Endothelial cell of umbilical vein (primary cell): Measurements from ENCODE around the gene WNT9A. TPM values are rescaled to one million over a fixed set of nuclear protein-coding genes. Genes with fewer than 3 reads are reported as not detected.

Source experiments
- BruUV-seq: library from RNA; stranded (reverse); fragments of 400-500 nt; replicated peaks from 2 replicates; lab custom pipeline; 2021; lab: Mats Ljungman, UMichigan
- CTCF ChIA-PET: fragments of 300-600, 350-600 bp; sonication (Branson Sonifier 250); formaldehyde crosslinking; loops from one replicate; lab custom pipeline; 2021; ENCODE audit warnings: antibody characterized with exemption, inconsistent platforms; lab: Charles Lee
- POLR2A ChIA-PET: fragments of 300-600, 350-600 bp; sonication (Branson Sonifier 250); formaldehyde crosslinking; loops from one replicate; lab custom pipeline; 2021; ENCODE audit warnings: antibody characterized with exemption, inconsistent platforms; lab: Charles Lee
- DNase-seq: peaks from one replicate; pipeline ENCODE4 v3.0.0-alpha.2; 2011; ENCODE audit warnings: low read depth, low spot score
- FAIRE-seq: peaks from 2 replicates; lab custom pipeline; 2011; peaks lifted over from hg19 to GRCh38; lab: Jason Lieb, UNC
- H2AFZ ChIP-seq: 2 replicates; pipeline ENCODE4 v1.6.0; 2012; ENCODE audit warnings: low read depth, low read length, control low read depth, inconsistent platforms
- H3K27ac ChIP-seq: 2 replicates; pipeline ENCODE4 v1.5.1; 2011; ENCODE audit warnings: low read depth, mild to moderate bottlenecking, control low read depth, low read length, moderate library complexity; ENCODE audit not compliant: insufficient read depth
- H3K27me3 ChIP-seq, 2 experiments: 2 replicates each; pipeline versions ENCODE4 v1.6.0 to v1.6.1; 2011; ENCODE audit warnings: low read length in 2 of 2, mixed read lengths in 1 of 2; ENCODE audit not compliant: control insufficient read depth in 2 of 2, insufficient read depth in 2 of 2
- H3K36me3 ChIP-seq, 2 experiments: 2 replicates in 1 of 2; 3 replicates in 1 of 2; pipeline ENCODE4 v1.5.1; 2011; ENCODE audit warnings: low read length in 2 of 2, mild to moderate bottlenecking in 1 of 2, moderate library complexity in 1 of 2; ENCODE audit not compliant: control insufficient read depth in 2 of 2, insufficient read depth in 2 of 2; ENCODE audit errors: extremely low read depth in 1 of 2
- H3K4me1 ChIP-seq: 3 replicates; pipeline ENCODE4 v1.5.1; 2011; ENCODE audit warnings: mild to moderate bottlenecking, low read length; ENCODE audit not compliant: control insufficient read depth, insufficient read depth; ENCODE audit errors: extremely low read depth
- H3K4me2 ChIP-seq: 2 replicates; pipeline ENCODE4 v1.6.1; 2011; ENCODE audit warnings: low read length, control low read depth, mixed read lengths; ENCODE audit not compliant: insufficient read depth
- H3K4me3 ChIP-seq, 3 experiments: fragments of 200-600 bp in 1 of 3; sonication (generic), shearing (Covaris generic) in 1 of 3; replicated peaks in 1 of 3; 2 replicates each; pipeline ENCODE4 v1.5.1; 2011 to 2016; ENCODE audit warnings: control low read depth in 3 of 3, low read length in 3 of 3, mild to moderate bottlenecking in 2 of 3, inconsistent platforms in 1 of 3, low read depth in 1 of 3, moderate library complexity in 1 of 3; ENCODE audit not compliant: insufficient read depth in 1 of 3
- H3K79me2 ChIP-seq: 2 replicates; pipeline ENCODE4 v1.6.0; 2012; ENCODE audit warnings: low read length, inconsistent platforms; ENCODE audit not compliant: control insufficient read depth, insufficient read depth
- H3K9ac ChIP-seq: replicated peaks from 2 replicates; pipeline ENCODE3; 2011; ENCODE audit warnings: low read length, control low read depth; ENCODE audit not compliant: insufficient read depth; ENCODE audit errors: extremely low read depth
- H3K9me1 ChIP-seq: replicated peaks from 3 replicates; pipeline ENCODE4 v1.6.0; 2011; ENCODE audit warnings: mild to moderate bottlenecking, low read length; ENCODE audit not compliant: control insufficient read depth, insufficient read depth; ENCODE audit errors: extremely low read depth
- H3K9me3 ChIP-seq: replicated peaks from 2 replicates; pipeline ENCODE4 v1.5.1; 2012; ENCODE audit warnings: low read length, inconsistent platforms; ENCODE audit not compliant: control insufficient read depth, insufficient read depth
- H4K20me1 ChIP-seq: replicated peaks from 2 replicates; pipeline ENCODE3; 2011; ENCODE audit warnings: mild to moderate bottlenecking, low read length; ENCODE audit not compliant: control insufficient read depth, insufficient read depth; ENCODE audit errors: extremely low read depth
- CTCF ChIP-seq, 2 donors: IDR thresholded peaks; 1 replicate in 1 of 2; 2 replicates in 1 of 2; pipeline ENCODE4 v1.5.1; 2011; ENCODE audit warnings: low read length in 2 of 2, mild to moderate bottlenecking in 2 of 2, moderate library complexity in 2 of 2, control low read depth in 1 of 2, inconsistent platforms in 1 of 2, low read depth in 1 of 2; ENCODE audit not compliant: insufficient read depth in 1 of 2; ENCODE audit errors: extremely low read depth in 1 of 2
- EZH2 ChIP-seq: IDR thresholded peaks from 2 replicates; pipeline ENCODE4 v1.6.1; 2012; ENCODE audit warnings: borderline replicate concordance, low read depth, mild to moderate bottlenecking, moderate library complexity, low read length, inconsistent platforms; ENCODE audit not compliant: severe bottlenecking
- FOS ChIP-seq: IDR thresholded peaks from 2 replicates; pipeline ENCODE4 v1.6.1; 2011; ENCODE audit warnings: mild to moderate bottlenecking, low read length, moderate library complexity, borderline replicate concordance; ENCODE audit not compliant: insufficient read depth
- GATA2 ChIP-seq: IDR thresholded peaks from 2 replicates; pipeline ENCODE4 v1.7.0; 2011; ENCODE audit warnings: low read depth, mild to moderate bottlenecking, moderate library complexity, mixed read lengths, low read length; ENCODE audit not compliant: insufficient read length, insufficient read depth
- JUN ChIP-seq: IDR thresholded peaks from 2 replicates; pipeline ENCODE4 v1.6.1; 2011; ENCODE audit warnings: borderline replicate concordance, low read depth; ENCODE audit not compliant: insufficient read length, insufficient read depth
- MAX ChIP-seq: IDR thresholded peaks from 2 replicates; pipeline ENCODE4 v1.6.1; 2011; ENCODE audit not compliant: insufficient read depth, insufficient read length
- MYC ChIP-seq: IDR thresholded peaks from one replicate; pipeline ENCODE4 v1.6.1; 2011; ENCODE audit warnings: mild to moderate bottlenecking, low read depth, low read length
- POLR2A ChIP-seq: IDR thresholded peaks from 2 replicates; pipeline ENCODE4 v1.6.1; 2012; ENCODE audit warnings: low read depth, mild to moderate bottlenecking, control low read depth, low read length
- POLR2AphosphoS5 ChIP-seq: IDR thresholded peaks from 2 replicates; pipeline ENCODE4 v1.6.1; 2012; ENCODE audit warnings: low read depth, mild to moderate bottlenecking, control low read depth, low read length, moderate library complexity; ENCODE audit not compliant: insufficient read depth
- dilution Hi-C: fragments of 300-500 bp; cut with MboI; formaldehyde crosslinking; loops from one replicate; pipeline ENCODE4 v1.15.0; 2019; ENCODE audit warnings: low sequenced_read_pairs; ENCODE audit not compliant: extremely low pct_ligation_motif_present
- intact Hi-C: fragments of 100-400 bp; cut with micrococcal nuclease; formaldehyde crosslinking; loops from one replicate; pipeline ENCODE4 v1.10.0; 2022
- polyA plus RNA-seq, 4 experiments: library from polyadenylated mRNA; depleted of rRNA in 3 of 4; stranded (reverse) in 3 of 4; unstranded in 1 of 4; fragments of >200 nt; gene quantifications; 2 replicates each; pipeline versions ENCODE4 v1.2.1 to v1.2.3, GENCODE V29; 2011 to 2012; ENCODE audit warnings: missing spikeins in 1 of 4
- total RNA-seq: library from RNA; stranded (reverse); gene quantifications from 2 replicates; pipeline ENCODE4 v1.2.3, GENCODE V29; 2021

WNT9A gene
- total and polyA plus RNA-seq, 2 donors (not counting 3 experiments of a cell fraction or from before 2014, with no cell fraction given), result 5.4 to 6.2 TPM

GRCh38 chr1:227899141-227899819 lies 48.5 kb downstream of the WNT9A start:
- dilution Hi-C loops (no loop called here), intact Hi-C loops (no loop called here)
- no TSS peak for BruUV-seq
- Histone ChIP-seq H3K27ac (no peak overlapping the region), H2AFZ (no peak overlapping the region), H3K27me3 (no peaks in the 10 kb centered on the region), H4K20me1 (no peaks in the 10 kb centered on the region), H3K9me1 (no peaks in the 10 kb centered on the region), H3K4me2 (no peak overlapping the region), H3K9ac (no peak overlapping the region), H3K9me3 (no peaks in the 10 kb centered on the region), H3K79me2 (no peaks in the 10 kb centered on the region), H3K4me1 (no peaks in the 10 kb centered on the region), H3K36me3 (no peaks in the 10 kb centered on the region), H3K4me3 (no peak overlapping the region)
- TF ChIP-seq POLR2A (no peak), FOS (no peak), JUN (no peak), GATA2 (no peak), CTCF (IDR thresholded peaks at IDR 0.05; ENCODE audit: extremely low read depth in 1 of 2, insufficient read depth in 1 of 2, low read depth in 1 of 2, low read length in 2 of 2) (no peak), MYC (no peak), EZH2 (no peak), MAX (no peak), POLR2AphosphoS5 (no peak)
- no peak for DNase-seq
- ChIA-PET POLR2A (no interaction called here), CTCF (no interaction called here)
- no peak for FAIRE-seq
